ENCODE results near the gene CBLC. TPM values are rescaled to one million over a fixed set of nuclear protein-coding genes. Genes with fewer than 3 reads are reported as not detected.
A peak's percentile ranks its signal among the peaks of the same experiment; 100 is the strongest.

The CBLC gene
- total RNA-seq, 1 experiment from 2014 or later = 15.9 TPM

DNA sequence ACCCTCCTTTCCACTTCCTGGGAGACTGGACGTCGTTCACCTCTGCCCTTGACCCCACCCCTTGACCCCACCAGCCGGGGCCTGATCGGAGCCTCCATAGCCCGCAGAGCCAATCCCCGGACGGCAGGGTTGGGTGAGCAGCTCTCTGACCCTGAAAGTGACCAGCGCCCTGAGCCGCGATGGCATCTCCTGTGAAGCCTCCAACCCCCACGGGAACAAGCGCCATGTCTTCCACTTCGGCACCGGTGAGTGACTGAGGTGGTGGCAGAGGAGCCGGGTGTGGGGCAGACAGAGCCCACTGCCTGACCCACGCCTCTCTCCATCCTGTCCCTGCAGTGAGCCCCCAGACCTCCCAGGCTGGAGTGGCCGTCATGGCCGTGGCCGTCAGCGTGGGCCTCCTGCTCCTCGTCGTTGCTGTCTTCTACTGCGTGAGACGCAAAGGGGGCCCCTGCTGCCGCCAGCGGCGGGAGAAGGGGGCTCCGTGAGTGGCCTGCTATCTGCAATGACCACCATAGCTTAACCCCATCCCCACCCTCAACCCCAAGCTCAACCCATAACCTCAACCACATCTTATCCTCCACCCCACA is 41.6 kb downstream of the CBLC start:
- peaks cover 16 to 47% (median 28%) of the 10 kb centered on the region in 3 experiments for H3K36me3 Mint-ChIP-seq (ENCODE audit: insufficient read depth in 1 of 3, low read depth in 3 of 3)
- H2BK12ac ChIP-seq (ENCODE audit: insufficient read length, low read depth, low read length) = no peak overlapping the region
- H3K18ac ChIP-seq (ENCODE audit: insufficient read length, low read depth, low read length) = no peak overlapping the region
- H3K9me3 Mint-ChIP-seq = no peaks in the 10 kb centered on the region
- H3K4me1 ChIP-seq (ENCODE audit: insufficient read depth, low read length) = no peaks in the 10 kb centered on the region
- H3K4me2 ChIP-seq (ENCODE audit: insufficient read depth, insufficient read length, low read length) = no peak overlapping the region
- no peaks in the 10 kb centered on the region for H3K79me2 ChIP-seq (ENCODE audit: insufficient read depth, low read length)
- H3K27ac Mint-ChIP-seq = peak overlapping the region in 1 of 3 experiments; percentile 44; a peak in 1 of 7 replicates
- no peaks in the 10 kb centered on the region for H3K9me3 ChIP-seq (ENCODE audit: control insufficient read depth, low read depth, low read length)
- no peak overlapping the region for H2BK5ac ChIP-seq (ENCODE audit: insufficient read length, low read length)
- peaks cover 0 to 7% of the 10 kb centered on the region in 2 experiments; a peak in 2 of 4 replicates for H3K4me1 Mint-ChIP-seq
- no peak overlapping the region for H3K23ac ChIP-seq (ENCODE audit: insufficient read length, low read depth, low read length)
- no peak overlapping the region for H3K9ac ChIP-seq (ENCODE audit: extremely low read depth, insufficient read length, low read length)
- peaks cover 34% of the 10 kb centered on the region for H3K27me3 Mint-ChIP-seq (ENCODE audit: low read depth)
- H4K5ac ChIP-seq (ENCODE audit: insufficient read length, low read depth, low read length) = no peak overlapping the region
- H4K20me1 ChIP-seq (ENCODE audit: control insufficient read depth, insufficient read depth, insufficient read length) = no peaks in the 10 kb centered on the region
- H2AK5ac ChIP-seq (ENCODE audit: insufficient read length, low read length) = no peak overlapping the region
- no peaks in the 10 kb centered on the region; the same call in 1 of the 2 replicates for H3K27me3 ChIP-seq (ENCODE audit: insufficient read depth, low read length)
- no peak overlapping the region for H3K56ac ChIP-seq (ENCODE audit: insufficient read length, low read depth, low read length)
- H3K79me1 ChIP-seq (ENCODE audit: insufficient read depth, low read depth, low read length, poor library complexity, severe bottlenecking) = no peaks in the 10 kb centered on the region
- H3K27ac ChIP-seq (ENCODE audit: insufficient read length, low read depth, low read length) = no peak overlapping the region
- no peak overlapping the region; a peak in 1 of 5 replicates for H3K4me3 Mint-ChIP-seq
- H3K4ac ChIP-seq (ENCODE audit: low read depth, low read length) = no peak overlapping the region
- H3T11ph ChIP-seq (ENCODE audit: low read length) = no peak overlapping the region
- H2AFZ ChIP-seq (ENCODE audit: low read length) = no peak overlapping the region
- TF ChIP-seq, protein P1, sequence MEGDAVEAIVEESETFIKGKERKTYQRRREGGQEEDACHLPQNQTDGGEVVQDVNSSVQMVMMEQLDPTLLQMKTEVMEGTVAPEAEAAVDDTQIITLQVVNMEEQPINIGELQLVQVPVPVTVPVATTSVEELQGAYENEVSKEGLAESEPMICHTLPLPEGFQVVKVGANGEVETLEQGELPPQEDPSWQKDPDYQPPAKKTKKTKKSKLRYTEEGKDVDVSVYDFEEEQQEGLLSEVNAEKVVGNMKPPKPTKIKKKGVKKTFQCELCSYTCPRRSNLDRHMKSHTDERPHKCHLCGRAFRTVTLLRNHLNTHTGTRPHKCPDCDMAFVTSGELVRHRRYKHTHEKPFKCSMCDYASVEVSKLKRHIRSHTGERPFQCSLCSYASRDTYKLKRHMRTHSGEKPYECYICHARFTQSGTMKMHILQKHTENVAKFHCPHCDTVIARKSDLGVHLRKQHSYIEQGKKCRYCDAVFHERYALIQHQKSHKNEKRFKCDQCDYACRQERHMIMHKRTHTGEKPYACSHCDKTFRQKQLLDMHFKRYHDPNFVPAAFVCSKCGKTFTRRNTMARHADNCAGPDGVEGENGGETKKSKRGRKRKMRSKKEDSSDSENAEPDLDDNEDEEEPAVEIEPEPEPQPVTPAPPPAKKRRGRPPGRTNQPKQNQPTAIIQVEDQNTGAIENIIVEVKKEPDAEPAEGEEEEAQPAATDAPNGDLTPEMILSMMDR (conservative IDR thresholded peaks at IDR 0.05) = no peak
- H3K14ac ChIP-seq (ENCODE audit: insufficient read depth, low read length) = no peak overlapping the region
- H2BK15ac ChIP-seq (ENCODE audit: low read depth, low read length) = no peak overlapping the region
- H4K8ac ChIP-seq (replicated peaks; ENCODE audit: insufficient read length, low read depth, low read length) = no peak overlapping the region
- no peaks in the 10 kb centered on the region for H3K23me2 ChIP-seq (ENCODE audit: insufficient read length, low read depth, low read length, poor library complexity, severe bottlenecking)
- DNase-seq = no peak
- no peak overlapping the region for H4K91ac ChIP-seq (ENCODE audit: insufficient read length, low read depth, low read length)
- H2BK120ac ChIP-seq (ENCODE audit: low read depth, low read length, poor library complexity, severe bottlenecking) = no peak overlapping the region
- no peak overlapping the region for H2BK20ac ChIP-seq (ENCODE audit: low read depth, low read length, poor library complexity, severe bottlenecking)
- WGBS (ENCODE audit: extremely low coverage, insufficient read length, low lambda C conversion rate) = no CpG with 5 or more reads among the region's 28 CpGs
